ENCODE data around the gene SHISA4. TPM values are rescaled to one million over a fixed set of nuclear protein-coding genes. Genes with fewer than 3 reads are reported as not detected.
A peak's percentile ranks its signal among the peaks of the same experiment; 100 is the strongest.

SHISA4 gene
- total and polyA plus RNA-seq, 2 of the 8 experiments (the other 6 are each of a cell fraction or from before 2014, with no cell fraction given): 7.8 to 28.9 TPM

- TF ChIP-seq ASH2L (IDR thresholded peaks at IDR 0.05; ENCODE audit: low read length) (peak; percentile 98), EGR1 (IDR thresholded peaks at IDR 0.05; ENCODE audit: borderline replicate concordance, low read depth, low read length) (0 out of 2 replicates have a peak, but pooled peaks have one; percentile 39), USF2 (IDR thresholded peaks at IDR 0.05; ENCODE audit: low read length) (no peak), ATF3 (IDR thresholded peaks at IDR 0.05; ENCODE audit: insufficient read depth, low read depth, low read length) (no peak), BCL11A (IDR thresholded peaks at IDR 0.05; ENCODE audit: low read depth in 2 of 2, low read length in 2 of 2) (no peak), SP2 (IDR thresholded peaks at IDR 0.05; ENCODE audit: low read length) (no peak), BRCA1 (IDR thresholded peaks at IDR 0.05; ENCODE audit: low read depth, low read length) (no peak), SIX5 (IDR thresholded peaks at IDR 0.05; ENCODE audit: low read depth, low read length) (0 out of 2 replicates have a peak, but pooled peaks have one; percentile 8), EP300 (IDR thresholded peaks at IDR 0.05; ENCODE audit: borderline replicate concordance in 1 of 2, low read depth in 2 of 2, low read length in 2 of 2) (peak in 1 of 2 experiments; percentile 9; a peak in 1 of 3 replicates)
These were observed 52.9 kb downstream of the SHISA4 start (continued) for GRCh38 chr1:201941420-201942128.

Data from H1 (cell line).